HFF-Myc (cell line): Measurements from ENCODE around the gene ARFGAP3.

Experiments
- DNase-seq: peaks from one replicate; pipeline ENCODE4 v3.0.0-alpha.2; 2011; ENCODE audit warnings: low read depth; ENCODE audit errors: extremely low read depth
- H3K4me3 ChIP-seq: replicated peaks from 2 replicates; pipeline ENCODE4 v1.5.1; 2011; ENCODE audit warnings: low read depth, mild to moderate bottlenecking, control low read depth, low read length
- CTCF ChIP-seq: IDR thresholded peaks from 2 replicates; pipeline ENCODE4 v1.5.1; 2012; ENCODE audit warnings: mild to moderate bottlenecking, low read depth, low read length, control low read depth; ENCODE audit errors: missing control alignments

The ARFGAP3 gene

GRCh38 chr22:42817556-42817955, 39.5 kb downstream of the ARFGAP3 start:
- DNase-seq: no peak
- no peak for TF ChIP-seq CTCF
- no peak overlapping the region for H3K4me3 ChIP-seq

GRCh38 chr22:42816336-42816735, 40.7 kb downstream of the ARFGAP3 start:
- no peak overlapping the region for H3K4me3 ChIP-seq
- TF ChIP-seq CTCF: no peak
- no peak for DNase-seq

- H3K4me3 ChIP-seq: no peak overlapping the region
- DNase-seq: no peak
- no peak for TF ChIP-seq CTCF
Observed at GRCh38 chr22:42814616-42815015, 42.5 kb downstream of the ARFGAP3 start.

- no peak for DNase-seq
Observed at GRCh38 chr22:42814215-42814614, 42.9 kb downstream of the ARFGAP3 start.

GRCh38 chr22:42813501-42813900, 43.6 kb downstream of the ARFGAP3 start:
- H3K4me3 ChIP-seq: no peak overlapping the region
- no peak for DNase-seq
- no peak for TF ChIP-seq CTCF

More at GRCh38 chr22:42814215-42814614, 42.9 kb downstream of the ARFGAP3 start:
- H3K4me3 ChIP-seq: no peak overlapping the region
- TF ChIP-seq CTCF: no peak

GRCh38 chr22:42811459-42811858, 45.6 kb downstream of the ARFGAP3 start:
- no peak for TF ChIP-seq CTCF
- DNase-seq: no peak
- no peak overlapping the region for H3K4me3 ChIP-seq

- TF ChIP-seq CTCF: no peak
- no peak overlapping the region for H3K4me3 ChIP-seq
- DNase-seq: no peak
Observed at GRCh38 chr22:42808521-42808920, 48.6 kb downstream of the ARFGAP3 start.
